ENCODE data around the gene TSC22D2. TPM values are rescaled to one million over a fixed set of nuclear protein-coding genes. Genes with fewer than 3 reads are reported as not detected.

The TSC22D2 gene
- total and polyA plus RNA-seq, 2 donors = 5.3 to 21.5 TPM

GRCh38 chr3:150447631-150448465 is 39.8 kb downstream of the TSC22D2 start:
- no peak overlapping the region for H3K27ac ChIP-seq (ENCODE audit: low read depth in 1 of 2, low read length in 1 of 2)
- H3K36me3 ChIP-seq (ENCODE audit: control insufficient read depth in 2 of 2, insufficient read depth in 2 of 2, low read length in 1 of 2) = no peaks in the 10 kb centered on the region
- DNase-seq (ENCODE audit: low read depth in 6 of 9, low spot score in 9 of 9) = no peak
- 98% methylated on average over 3 of the region's 3 CpGs for WGBS
- H3K4me1 ChIP-seq (ENCODE audit: control insufficient read depth in 2 of 2, insufficient read depth in 2 of 2, low read length in 2 of 2) = no peaks in the 10 kb centered on the region
- no peaks in the 10 kb centered on the region for H3K27me3 ChIP-seq (ENCODE audit: control insufficient read depth in 2 of 2, insufficient read depth in 1 of 2, low read length in 1 of 2)
- H3K4me3 ChIP-seq (ENCODE audit: low read length in 2 of 2) = no peak overlapping the region
- no peaks in the 10 kb centered on the region for H3K9me3 ChIP-seq (ENCODE audit: control insufficient read depth in 2 of 2, insufficient read depth in 1 of 2, low read length in 1 of 2)

GRCh38 chr3:150449169-150449721 is 41.1 kb downstream of the TSC22D2 start:
- Histone ChIP-seq H3K36me3 (ENCODE audit: control insufficient read depth in 2 of 2, insufficient read depth in 2 of 2, low read length in 1 of 2) (no peaks in the 10 kb centered on the region), H3K4me3 (ENCODE audit: low read length in 2 of 2) (no peak overlapping the region), H3K27me3 (ENCODE audit: control insufficient read depth in 2 of 2, insufficient read depth in 1 of 2, low read length in 1 of 2) (no peaks in the 10 kb centered on the region), H3K9me3 (ENCODE audit: control insufficient read depth in 2 of 2, insufficient read depth in 1 of 2, low read length in 1 of 2) (no peaks in the 10 kb centered on the region), H3K4me1 (ENCODE audit: control insufficient read depth in 2 of 2, insufficient read depth in 2 of 2, low read length in 2 of 2) (no peaks in the 10 kb centered on the region), H3K27ac (ENCODE audit: low read depth in 1 of 2, low read length in 1 of 2) (no peak overlapping the region)
- no peak for DNase-seq (ENCODE audit: low read depth in 6 of 9, low spot score in 9 of 9)

- Histone ChIP-seq H3K4me1 (ENCODE audit: control insufficient read depth in 2 of 2, insufficient read depth in 2 of 2, low read length in 2 of 2) (no peaks in the 10 kb centered on the region), H3K27ac (ENCODE audit: low read depth in 1 of 2, low read length in 1 of 2) (no peak overlapping the region)
Observed at GRCh38 chr3:150450916-150451315, 42.8 kb downstream of the TSC22D2 start.

GRCh38 chr3:150451329-150452048 is 43.4 kb downstream of the TSC22D2 start:
- Histone ChIP-seq H3K27ac (ENCODE audit: low read depth in 1 of 2, low read length in 1 of 2) (no peak overlapping the region), H3K27me3 (ENCODE audit: control insufficient read depth in 2 of 2, insufficient read depth in 1 of 2, low read length in 1 of 2) (no peaks in the 10 kb centered on the region), H3K4me3 (ENCODE audit: low read length in 2 of 2) (no peak overlapping the region), H3K4me1 (ENCODE audit: control insufficient read depth in 2 of 2, insufficient read depth in 2 of 2, low read length in 2 of 2) (no peaks in the 10 kb centered on the region), H3K9me3 (ENCODE audit: control insufficient read depth in 2 of 2, insufficient read depth in 1 of 2, low read length in 1 of 2) (no peaks in the 10 kb centered on the region), H3K36me3 (ENCODE audit: control insufficient read depth in 2 of 2, insufficient read depth in 2 of 2, low read length in 1 of 2) (no peaks in the 10 kb centered on the region)
- WGBS = 100% methylated on average over 1 of the region's 1 CpG
- no peak for DNase-seq (ENCODE audit: low read depth in 6 of 9, low spot score in 9 of 9)

More at GRCh38 chr3:150450916-150451315, 42.8 kb downstream of the TSC22D2 start:
- no peaks in the 10 kb centered on the region for H3K9me3 ChIP-seq (ENCODE audit: control insufficient read depth in 2 of 2, insufficient read depth in 1 of 2, low read length in 1 of 2)
- no peak overlapping the region for H3K4me3 ChIP-seq (ENCODE audit: low read length in 2 of 2)
- DNase-seq (ENCODE audit: low read depth in 6 of 9, low spot score in 9 of 9) = no peak
- H3K36me3 ChIP-seq (ENCODE audit: control insufficient read depth in 2 of 2, insufficient read depth in 2 of 2, low read length in 1 of 2) = no peaks in the 10 kb centered on the region
- H3K27me3 ChIP-seq (ENCODE audit: control insufficient read depth in 2 of 2, insufficient read depth in 1 of 2, low read length in 1 of 2) = no peaks in the 10 kb centered on the region

GRCh38 chr3:150453353-150453752 is 45.3 kb downstream of the TSC22D2 start:
- H3K9me3 ChIP-seq (ENCODE audit: control insufficient read depth in 2 of 2, insufficient read depth in 1 of 2, low read length in 1 of 2) = no peaks in the 10 kb centered on the region
- 98% methylated on average over 4 of the region's 4 CpGs for WGBS
- H3K4me1 ChIP-seq (ENCODE audit: control insufficient read depth in 2 of 2, insufficient read depth in 2 of 2, low read length in 2 of 2) = no peaks in the 10 kb centered on the region
- H3K4me3 ChIP-seq (ENCODE audit: low read length in 2 of 2) = no peak overlapping the region
- no peak overlapping the region for H3K27ac ChIP-seq (ENCODE audit: low read depth in 1 of 2, low read length in 1 of 2)
- H3K27me3 ChIP-seq (ENCODE audit: control insufficient read depth in 2 of 2, insufficient read depth in 1 of 2, low read length in 1 of 2) = no peaks in the 10 kb centered on the region
- DNase-seq (ENCODE audit: low read depth in 6 of 9, low spot score in 9 of 9) = no peak
- H3K36me3 ChIP-seq (ENCODE audit: control insufficient read depth in 2 of 2, insufficient read depth in 2 of 2, low read length in 1 of 2) = peaks cover 2 to 4% of the 10 kb centered on the region in 2 donors

- Histone ChIP-seq H3K27ac (ENCODE audit: low read depth in 1 of 2, low read length in 1 of 2) (no peak overlapping the region), H3K4me3 (ENCODE audit: low read length in 2 of 2) (no peak overlapping the region), H3K9me3 (ENCODE audit: control insufficient read depth in 2 of 2, insufficient read depth in 1 of 2, low read length in 1 of 2) (no peaks in the 10 kb centered on the region), H3K4me1 (ENCODE audit: control insufficient read depth in 2 of 2, insufficient read depth in 2 of 2, low read length in 2 of 2) (no peaks in the 10 kb centered on the region), H3K27me3 (ENCODE audit: control insufficient read depth in 2 of 2, insufficient read depth in 1 of 2, low read length in 1 of 2) (no peaks in the 10 kb centered on the region), H3K36me3 (ENCODE audit: control insufficient read depth in 2 of 2, insufficient read depth in 2 of 2, low read length in 1 of 2) (peaks cover 5 to 9% of the 10 kb centered on the region in 2 donors)
- 99% methylated on average over 2 of the region's 2 CpGs for WGBS
- no peak for DNase-seq (ENCODE audit: low read depth in 6 of 9, low spot score in 9 of 9)
Observed at GRCh38 chr3:150454085-150454484, 46.0 kb downstream of the TSC22D2 start.

- H3K27me3 ChIP-seq (ENCODE audit: control insufficient read depth in 2 of 2, insufficient read depth in 1 of 2, low read length in 1 of 2) = no peaks in the 10 kb centered on the region
- WGBS = 94% methylated on average over 1 of the region's 1 CpG
Observed at GRCh38 chr3:150454622-150455021, 46.5 kb downstream of the TSC22D2 start.

GRCh38 chr3:150455341-150455740 is 47.2 kb downstream of the TSC22D2 start:
- WGBS = 90% methylated on average over 1 of the region's 1 CpG
- no peaks in the 10 kb centered on the region for H3K4me1 ChIP-seq (ENCODE audit: control insufficient read depth in 2 of 2, insufficient read depth in 2 of 2, low read length in 2 of 2)
- H3K27ac ChIP-seq (ENCODE audit: low read depth in 1 of 2, low read length in 1 of 2) = no peak overlapping the region
- no peaks in the 10 kb centered on the region for H3K9me3 ChIP-seq (ENCODE audit: control insufficient read depth in 2 of 2, insufficient read depth in 1 of 2, low read length in 1 of 2)
- no peaks in the 10 kb centered on the region for H3K27me3 ChIP-seq (ENCODE audit: control insufficient read depth in 2 of 2, insufficient read depth in 1 of 2, low read length in 1 of 2)
- H3K36me3 ChIP-seq (ENCODE audit: control insufficient read depth in 2 of 2, insufficient read depth in 2 of 2, low read length in 1 of 2) = peaks cover 5 to 14% of the 10 kb centered on the region in 2 donors
- no peak for DNase-seq (ENCODE audit: low read depth in 6 of 9, low spot score in 9 of 9)
- no peak overlapping the region for H3K4me3 ChIP-seq (ENCODE audit: low read length in 2 of 2)

More at GRCh38 chr3:150454622-150455021, 46.5 kb downstream of the TSC22D2 start:
- DNase-seq (ENCODE audit: low read depth in 6 of 9, low spot score in 9 of 9) = no peak
- H3K27ac ChIP-seq (ENCODE audit: low read depth in 1 of 2, low read length in 1 of 2) = no peak overlapping the region
- H3K9me3 ChIP-seq (ENCODE audit: control insufficient read depth in 2 of 2, insufficient read depth in 1 of 2, low read length in 1 of 2) = no peaks in the 10 kb centered on the region
- no peak overlapping the region for H3K4me3 ChIP-seq (ENCODE audit: low read length in 2 of 2)
- H3K4me1 ChIP-seq (ENCODE audit: control insufficient read depth in 2 of 2, insufficient read depth in 2 of 2, low read length in 2 of 2) = no peaks in the 10 kb centered on the region
- H3K36me3 ChIP-seq (ENCODE audit: control insufficient read depth in 2 of 2, insufficient read depth in 2 of 2, low read length in 1 of 2) = peaks cover 5 to 13% of the 10 kb centered on the region in 2 donors

GRCh38 chr3:150458001-150458400 is 49.9 kb downstream of the TSC22D2 start:
- no peak for DNase-seq (ENCODE audit: low read depth in 6 of 9, low spot score in 9 of 9)
- WGBS = 96% methylated on average over 3 of the region's 3 CpGs

More at GRCh38 chr3:150458001-150458400, 49.9 kb downstream of the TSC22D2 start:
- no peak overlapping the region for H3K27ac ChIP-seq (ENCODE audit: low read depth in 1 of 2, low read length in 1 of 2)
- no peaks in the 10 kb centered on the region for H3K9me3 ChIP-seq (ENCODE audit: control insufficient read depth in 2 of 2, insufficient read depth in 1 of 2, low read length in 1 of 2)
- H3K4me3 ChIP-seq (ENCODE audit: low read length in 2 of 2) = no peak overlapping the region
- H3K4me1 ChIP-seq (ENCODE audit: control insufficient read depth in 2 of 2, insufficient read depth in 2 of 2, low read length in 2 of 2) = no peaks in the 10 kb centered on the region
- peaks cover 5 to 14% of the 10 kb centered on the region in 2 donors for H3K36me3 ChIP-seq (ENCODE audit: control insufficient read depth in 2 of 2, insufficient read depth in 2 of 2, low read length in 1 of 2)
- H3K27me3 ChIP-seq (ENCODE audit: control insufficient read depth in 2 of 2, insufficient read depth in 1 of 2, low read length in 1 of 2) = no peaks in the 10 kb centered on the region
